HG03520 (cell line): ENCODE results near the gene SP140L.
"Not testable (repeated sequence)": the region's sequence is repeated elsewhere in the genome, so short reads cannot be mapped to it uniquely, and the experiment has no call there.

ENCODE experiments used
- ATAC-seq: cut with Tn5 transposase; IDR thresholded peaks from one replicate; pipeline ENCODE4 v1.9.1; 2021; ENCODE audit warnings: mild to moderate bottlenecking, moderate library complexity; ENCODE audit not compliant: unreplicated experiment

The SP140L gene

DNA sequence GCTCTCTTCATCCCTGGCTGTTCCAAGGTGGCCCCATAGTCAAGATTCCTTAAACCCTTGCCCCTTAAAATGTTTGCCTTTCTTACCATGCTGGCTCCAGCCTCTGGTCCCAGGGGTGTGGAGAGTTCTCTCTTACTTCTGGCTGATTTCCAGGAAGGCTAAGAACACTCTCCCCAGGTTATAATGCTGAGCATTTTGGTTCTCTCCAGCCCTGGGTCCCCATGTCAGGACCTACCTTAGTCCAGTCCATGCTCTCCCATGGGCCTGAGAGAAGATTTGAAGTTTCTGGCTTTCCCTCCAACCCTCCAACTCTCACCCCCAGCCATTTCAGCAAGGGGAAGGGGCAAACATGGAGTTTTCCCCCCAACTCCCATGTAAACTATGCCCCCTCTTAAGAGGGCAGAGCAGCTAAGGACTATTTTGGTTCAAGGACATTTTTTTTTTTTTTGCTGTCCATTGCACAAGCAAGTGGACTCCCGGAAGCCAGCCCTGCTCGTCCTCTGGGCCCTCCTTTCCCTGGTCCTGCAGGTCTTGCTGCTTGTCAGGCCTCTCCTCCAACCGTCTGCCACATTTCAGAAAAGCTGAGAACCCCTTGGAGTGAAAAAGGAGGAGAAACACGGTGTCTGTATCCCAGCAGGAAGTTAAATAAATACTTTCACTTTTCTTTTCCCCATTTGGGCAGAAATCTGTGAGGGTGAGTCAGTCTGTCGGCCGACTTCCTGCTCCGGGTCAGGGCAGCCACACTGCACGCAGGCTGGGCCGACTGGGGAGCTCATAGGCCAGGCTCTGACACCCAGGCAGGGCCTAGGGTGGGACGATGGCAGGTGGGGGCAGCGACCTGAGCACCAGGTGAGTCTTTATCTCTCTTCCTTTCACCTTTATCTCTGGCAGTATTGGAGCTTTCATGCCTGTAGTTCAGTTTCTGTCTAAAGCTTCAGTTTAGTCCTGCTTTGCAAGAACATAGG is at the start of gene SP140L:
Gene SP140L, plus strand, starts transcription at position 741 of the 965 bp plus-strand sequence. Its CDS starts 77 bp downstream, at position 818.
- peak; percentile 76 for ATAC-seq

DNA sequence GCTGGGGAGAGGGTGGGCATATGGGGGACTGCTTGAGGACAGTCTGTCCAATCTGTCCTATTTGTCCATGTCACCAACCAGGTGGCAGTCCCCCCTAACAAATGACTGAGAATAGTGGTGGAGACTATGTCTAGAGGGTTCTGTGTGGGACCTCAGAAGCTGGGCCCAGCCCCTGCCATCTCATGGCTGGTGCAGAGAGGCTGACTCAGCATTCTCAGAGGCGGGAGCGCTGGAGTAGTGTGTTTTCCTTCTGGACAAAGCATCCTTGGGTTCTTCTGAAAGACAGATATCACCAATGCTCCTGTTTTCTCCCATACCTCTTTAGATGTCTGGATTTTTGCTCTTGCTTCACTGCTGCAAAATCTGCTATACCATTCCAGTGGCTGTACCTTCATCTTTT is 44.1 kb upstream of the SP140L start:
- ATAC-seq: no peak

DNA sequence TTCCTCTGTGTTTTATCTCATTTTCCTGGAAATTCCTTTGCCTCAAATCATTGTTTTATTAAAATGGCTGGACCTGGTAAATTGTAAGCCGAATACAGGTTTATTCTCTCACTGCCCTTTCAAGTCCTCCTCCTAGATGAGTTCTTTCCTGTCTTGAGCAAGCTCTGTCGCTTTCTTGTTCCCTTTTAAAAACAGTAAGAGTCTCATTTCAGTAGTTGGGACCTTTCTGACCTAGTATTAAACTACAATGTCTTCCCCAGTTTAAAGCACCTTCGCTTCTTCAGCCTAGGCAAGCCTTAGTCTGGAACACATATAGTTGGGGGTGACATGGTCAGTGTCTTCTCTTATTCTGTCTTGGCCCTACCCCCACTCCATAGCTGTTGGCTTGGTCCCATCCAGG is 40.9 kb upstream of the SP140L start:
- no peak for ATAC-seq

DNA sequence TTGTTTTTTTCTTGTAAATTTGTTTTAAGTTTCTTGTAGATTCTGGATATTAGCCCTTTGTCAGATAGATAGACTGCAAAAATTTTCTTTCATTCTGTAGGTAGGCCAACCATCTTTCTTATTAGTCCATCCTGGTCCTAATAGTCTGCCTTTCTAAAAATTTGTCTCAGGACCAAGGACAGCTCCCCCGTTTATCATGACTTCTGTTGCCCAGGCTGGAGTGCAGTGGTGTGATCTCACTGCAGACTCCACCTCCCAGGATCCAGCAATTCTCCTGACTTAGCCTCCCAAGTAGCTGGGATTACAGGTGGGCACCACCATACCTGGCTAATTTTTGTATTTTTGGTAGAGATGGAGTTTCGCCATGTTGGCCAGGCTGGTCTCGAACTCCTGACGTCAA is 37.7 kb upstream of the SP140L start:
- ATAC-seq: not testable (repeated sequence)

DNA sequence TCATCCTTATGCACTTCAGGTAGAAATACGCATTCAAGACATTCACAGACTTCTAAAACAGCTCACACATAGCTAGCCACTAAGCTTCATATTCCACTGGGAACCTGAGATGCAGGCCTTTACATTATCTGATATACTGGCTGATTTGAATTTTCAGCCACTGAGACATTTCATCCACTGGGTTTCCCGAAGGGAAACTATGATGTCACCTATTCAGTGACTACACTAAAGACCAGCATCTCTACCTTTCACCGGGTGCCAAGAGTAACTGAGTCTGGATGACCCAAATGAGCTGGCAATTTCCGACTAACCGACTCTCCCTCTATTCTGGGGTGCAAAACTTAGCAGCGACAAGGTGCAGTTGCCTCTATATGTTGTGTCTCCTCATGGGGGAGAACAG is 31.8 kb upstream of the SP140L start:
- ATAC-seq: no peak

DNA sequence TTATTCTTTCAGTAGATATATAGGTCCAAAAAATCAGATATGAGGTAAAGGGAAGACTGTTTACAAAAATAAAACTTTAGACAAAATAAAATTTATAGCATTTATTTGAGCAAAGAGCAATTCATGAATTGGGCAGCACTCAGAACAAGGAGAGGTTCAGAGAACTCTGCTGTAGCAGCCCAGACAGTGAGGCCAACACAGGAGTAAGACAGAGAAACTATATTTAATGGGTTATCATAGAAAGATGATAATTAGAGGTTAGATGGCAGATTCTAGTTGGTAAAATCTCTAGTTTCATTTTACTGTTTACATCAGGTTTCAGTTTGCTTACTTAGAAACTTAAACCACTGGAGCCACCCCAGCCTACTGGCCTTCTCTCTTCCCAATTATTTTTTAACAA is 30.1 kb upstream of the SP140L start:
- no peak for ATAC-seq

DNA sequence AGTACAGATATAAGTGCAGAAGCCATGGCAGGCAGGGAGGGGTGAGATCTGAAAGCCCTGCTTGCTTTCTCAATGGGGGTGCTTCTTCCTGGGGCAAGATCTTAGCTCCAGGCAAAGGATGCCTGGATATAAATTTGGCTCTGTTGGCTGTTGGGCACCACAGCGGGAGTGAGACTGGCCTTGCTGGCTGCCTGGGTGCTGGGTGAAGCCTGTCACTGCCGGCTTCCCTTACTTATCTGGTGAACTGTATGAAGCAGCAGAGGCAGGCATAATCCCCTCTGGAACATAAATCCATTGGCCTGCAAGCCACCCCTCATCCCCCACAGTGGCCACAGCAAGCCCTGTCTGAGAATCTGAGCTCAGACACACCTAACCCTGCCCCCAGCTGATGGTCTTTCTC is 27.4 kb upstream of the SP140L start:
- ATAC-seq: no peak

DNA sequence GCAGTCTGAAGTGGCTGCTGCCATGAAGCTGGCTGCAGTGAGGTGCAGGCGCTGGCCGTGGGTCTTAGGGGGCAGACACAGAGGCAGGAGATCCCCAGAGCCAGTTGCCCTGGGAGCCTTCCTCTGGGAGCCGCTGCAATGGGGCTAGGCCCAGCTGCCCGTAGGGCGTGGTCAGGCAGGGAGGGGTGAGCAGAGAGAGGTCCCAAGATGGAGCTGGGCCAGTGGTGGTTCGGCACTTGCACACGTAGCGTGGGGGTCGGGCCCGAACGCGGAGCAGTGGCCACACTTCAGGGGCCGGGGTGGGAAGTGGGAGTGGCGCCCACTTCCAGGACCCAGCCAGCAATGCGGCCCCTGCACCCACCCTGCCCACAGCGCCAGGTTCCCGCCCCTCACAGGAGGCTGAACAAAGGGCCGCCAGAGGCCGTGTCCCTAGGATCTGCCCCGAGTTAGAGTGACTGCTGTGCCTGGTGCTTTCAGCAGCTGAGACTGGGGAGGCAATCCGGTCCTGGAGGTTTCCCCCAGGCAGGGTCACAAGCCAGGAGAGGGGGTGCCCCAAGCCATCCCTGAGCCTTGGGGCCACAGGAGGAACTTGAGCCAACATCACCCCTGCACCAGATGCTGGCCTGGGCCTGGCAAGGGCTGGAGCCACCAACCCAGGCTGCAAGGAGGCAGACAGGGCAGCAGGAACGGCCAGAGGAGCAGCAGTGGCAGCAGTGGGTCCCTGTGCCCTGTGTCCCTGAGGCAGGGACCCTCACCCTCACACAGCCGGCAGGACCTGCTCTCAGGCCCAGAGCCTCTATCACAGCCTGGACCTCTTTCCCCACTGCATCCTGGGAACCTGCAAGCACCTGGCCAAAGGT is 21.3 kb upstream of the SP140L start:
- no peak for ATAC-seq

DNA sequence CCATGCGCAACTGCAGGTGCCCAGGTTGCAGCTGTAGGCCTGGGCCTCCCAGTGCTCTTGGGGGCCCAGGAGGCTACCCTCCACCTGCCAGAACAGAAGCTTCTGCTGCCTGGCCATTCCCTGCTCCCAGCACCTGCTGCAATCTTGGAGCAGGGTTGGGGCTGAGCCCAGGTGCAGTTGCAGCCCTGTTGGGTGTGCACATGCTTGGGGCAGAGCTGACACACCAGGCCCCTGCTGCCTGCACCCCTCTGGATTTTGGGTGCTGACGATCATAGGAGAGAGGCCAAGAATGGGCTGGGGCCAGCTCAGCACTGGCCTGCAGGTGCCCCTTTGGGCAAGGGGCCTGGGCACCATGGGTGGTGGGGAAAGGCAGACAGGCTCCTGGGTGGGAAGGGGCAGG is 20.5 kb upstream of the SP140L start:
- no peak for ATAC-seq

DNA sequence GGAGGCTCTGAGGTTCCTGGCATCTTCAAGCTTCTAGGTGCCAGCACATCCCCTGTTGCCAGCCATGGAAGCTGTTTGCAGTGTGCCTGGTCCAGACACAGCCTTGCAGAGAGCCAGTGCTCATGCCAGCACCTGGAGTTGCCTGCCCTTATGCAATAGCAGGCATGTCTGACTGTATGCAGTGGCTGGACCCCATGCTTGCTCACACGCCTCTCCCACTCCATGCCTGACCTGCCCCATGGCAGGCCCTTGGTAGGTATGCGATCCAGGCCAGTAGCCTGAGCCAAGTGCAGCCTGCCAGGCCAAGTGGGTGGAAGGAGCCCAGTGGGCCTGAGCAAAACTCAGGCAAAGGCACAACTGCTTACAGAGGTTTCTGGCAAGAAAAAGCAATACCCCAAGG is 19.5 kb upstream of the SP140L start:
- no peak for ATAC-seq

DNA sequence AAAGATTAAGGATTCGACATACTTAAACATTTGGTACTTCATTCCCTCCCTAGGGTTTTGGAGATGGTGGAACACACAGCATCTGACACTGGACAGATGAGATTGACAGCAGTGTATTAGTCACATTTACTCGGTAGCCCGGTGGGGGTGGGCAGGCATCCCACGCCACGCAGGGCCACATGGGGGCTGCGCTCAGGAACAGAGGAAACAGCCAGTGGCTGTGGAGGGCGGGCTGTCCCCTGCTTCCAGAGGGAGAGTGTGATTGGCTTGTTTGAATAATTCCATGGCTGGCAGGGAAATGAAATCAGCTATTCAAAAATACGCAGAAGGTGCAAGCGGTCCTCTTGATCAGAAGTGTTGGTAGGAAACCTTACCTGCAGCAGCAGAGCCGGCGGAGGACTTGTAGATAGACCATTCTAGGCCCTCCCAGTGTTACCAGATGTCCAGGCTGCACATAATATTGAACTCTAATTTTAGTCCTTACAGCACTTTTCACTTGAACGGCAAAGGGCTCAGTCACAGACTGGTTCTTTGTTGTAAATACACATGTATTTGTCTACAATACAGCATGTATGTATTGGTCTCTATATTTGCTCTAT is 18.5 kb upstream of the SP140L start:
- ATAC-seq: no peak

DNA sequence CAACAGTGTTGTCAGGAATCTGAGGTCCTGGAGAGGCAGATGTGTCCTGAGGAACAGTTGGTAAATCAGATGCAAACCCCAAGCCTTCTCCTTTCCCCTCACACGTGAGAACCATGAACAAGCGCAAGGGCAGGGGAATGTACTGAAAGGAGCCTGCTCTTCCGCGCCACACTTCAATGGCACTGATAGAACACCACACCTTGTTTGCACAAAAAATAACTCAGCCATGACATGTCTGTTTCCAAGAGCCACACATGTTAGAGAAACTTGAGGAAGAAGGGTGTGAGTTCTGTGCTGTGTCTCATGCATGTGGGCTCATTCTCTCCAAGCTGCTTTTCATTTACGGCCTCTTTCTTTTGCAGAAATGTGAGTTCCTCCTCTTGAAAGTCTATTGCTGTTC is 16.2 kb upstream of the SP140L start:
- not testable (repeated sequence) for ATAC-seq

DNA sequence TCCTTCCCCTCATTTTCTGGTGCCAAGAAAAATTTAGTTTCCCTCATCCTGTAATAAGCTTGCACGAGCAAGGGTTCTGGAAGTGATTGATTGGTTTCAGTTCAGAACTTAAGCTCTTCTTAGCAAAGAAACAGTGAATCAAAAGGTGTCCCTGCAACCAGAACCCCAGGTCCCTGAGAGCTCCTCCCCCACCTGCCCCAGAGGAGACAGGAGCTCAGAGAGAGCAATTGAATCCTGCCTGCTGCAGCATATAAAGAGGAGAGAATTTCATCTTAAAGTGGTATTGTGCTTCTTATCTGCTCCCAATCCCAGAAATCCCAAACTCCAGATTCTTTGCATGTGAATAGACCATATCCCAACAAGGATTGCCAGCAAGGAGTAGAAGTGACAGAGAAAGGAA is 15.4 kb upstream of the SP140L start:
- not testable (repeated sequence) for ATAC-seq

DNA sequence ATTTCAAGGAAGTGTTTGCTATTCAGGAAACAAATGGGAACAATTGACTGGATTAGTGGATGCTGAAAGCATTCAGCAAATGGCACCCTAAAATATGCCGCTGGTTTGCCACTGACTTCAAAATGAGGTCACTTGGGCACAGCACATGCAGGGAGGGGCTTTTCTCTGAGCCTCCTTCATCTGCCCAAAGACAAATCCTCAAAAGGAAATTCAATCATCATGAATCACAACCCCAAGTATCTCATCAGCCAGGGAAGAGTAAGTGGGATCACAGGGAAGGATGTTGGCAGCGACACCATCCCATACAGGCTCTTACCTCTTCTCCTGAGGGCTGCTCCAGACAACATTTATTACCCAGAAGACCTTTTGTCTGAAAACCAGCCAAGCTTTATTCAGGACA is 14.4 kb upstream of the SP140L start:
- ATAC-seq: no peak

DNA sequence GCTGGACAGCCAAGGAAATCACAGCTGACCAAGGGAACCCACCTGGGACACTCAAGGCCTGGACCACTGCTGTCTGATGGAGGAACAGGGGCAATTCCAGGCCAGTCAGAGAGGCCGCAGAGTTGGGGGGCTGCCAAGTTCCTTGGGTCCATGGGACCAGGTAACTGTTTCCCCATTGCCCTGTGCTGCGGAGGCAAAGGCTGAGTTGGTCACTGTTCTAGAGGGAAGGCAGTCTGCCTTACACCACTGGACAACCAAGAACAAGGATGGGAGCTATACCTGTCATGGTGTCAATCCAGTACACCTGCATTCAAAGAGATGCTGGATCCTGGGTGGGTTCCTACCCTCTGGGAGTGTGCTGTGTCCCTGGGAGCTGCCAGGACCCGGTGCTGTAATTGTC is 9.6 kb upstream of the SP140L start:
- ATAC-seq: no peak

DNA sequence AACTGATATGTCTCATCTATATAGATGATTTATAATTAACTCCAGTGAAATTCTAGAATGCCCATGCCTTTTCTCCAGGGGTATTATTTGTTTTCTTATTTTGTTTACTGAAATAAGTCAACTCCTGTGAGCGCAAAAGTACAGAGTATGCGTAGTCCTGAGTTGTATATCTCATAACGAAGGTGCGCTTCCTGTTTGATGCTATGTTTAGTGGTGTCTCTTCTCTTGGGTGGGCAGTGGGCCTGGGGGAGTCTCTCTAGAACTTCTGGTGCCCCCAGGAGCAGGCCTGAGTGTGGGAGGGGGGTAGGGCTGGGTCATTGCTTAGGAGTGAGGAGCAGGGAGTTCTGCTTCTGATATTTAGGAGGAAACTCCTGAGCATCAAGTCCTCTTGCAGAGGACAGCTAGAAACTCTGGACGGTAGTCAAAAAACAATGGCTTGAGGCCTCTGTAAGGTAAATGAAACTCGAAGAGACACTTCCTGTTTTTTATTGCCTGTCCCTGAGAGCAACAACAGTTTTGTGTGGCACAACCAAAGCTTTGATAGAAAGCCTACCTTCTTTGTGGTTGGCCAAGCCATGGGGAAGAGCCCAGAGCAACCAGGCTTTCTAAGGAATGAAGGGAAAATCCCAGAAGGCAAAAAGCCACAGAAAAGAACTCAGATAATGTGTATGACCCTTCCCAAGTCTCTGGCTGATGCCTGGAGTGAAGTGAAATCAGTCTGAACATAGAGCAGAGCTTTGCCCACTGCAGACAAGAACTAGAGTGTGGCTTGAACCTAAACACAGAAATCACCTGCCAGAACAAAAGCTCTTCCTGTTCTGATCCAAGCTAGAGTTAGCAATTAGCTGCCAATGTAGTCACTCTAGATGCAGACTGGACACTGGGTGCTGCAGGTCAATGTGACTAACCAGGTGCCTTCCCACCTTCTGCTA is 8.5 kb upstream of the SP140L start:
- no peak for ATAC-seq

DNA sequence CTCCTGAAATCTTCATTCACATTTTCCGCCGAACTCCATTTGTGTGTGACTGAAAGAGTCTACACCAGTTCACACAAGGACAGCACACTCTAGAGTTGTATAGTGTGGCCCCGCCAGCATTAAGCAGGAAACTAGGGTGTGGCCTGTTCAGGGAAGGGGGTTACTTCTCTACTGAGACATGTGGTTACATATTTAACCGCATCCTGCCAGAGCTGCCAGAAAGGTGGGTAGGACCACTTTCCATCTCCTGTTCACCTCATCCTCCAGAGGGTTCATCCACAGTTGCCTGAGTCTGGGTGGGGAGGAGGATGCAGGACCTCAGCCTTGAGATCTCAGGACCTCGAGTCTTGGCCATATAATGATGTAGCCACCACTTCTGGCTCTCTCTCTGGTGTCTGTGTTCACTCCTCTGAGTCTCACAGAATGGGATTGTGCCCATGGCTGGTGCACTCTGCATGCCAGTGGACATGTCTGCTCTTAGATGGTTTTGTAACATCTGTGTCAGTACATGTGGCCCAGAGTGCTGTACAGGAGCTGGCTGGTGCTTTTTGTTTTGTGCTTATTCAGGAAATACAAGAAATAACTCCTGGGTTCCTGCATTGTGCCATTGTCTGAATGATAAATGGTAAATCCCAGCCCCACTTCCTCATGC is 7.7 kb upstream of the SP140L start:
- ATAC-seq: peak; percentile 74

DNA sequence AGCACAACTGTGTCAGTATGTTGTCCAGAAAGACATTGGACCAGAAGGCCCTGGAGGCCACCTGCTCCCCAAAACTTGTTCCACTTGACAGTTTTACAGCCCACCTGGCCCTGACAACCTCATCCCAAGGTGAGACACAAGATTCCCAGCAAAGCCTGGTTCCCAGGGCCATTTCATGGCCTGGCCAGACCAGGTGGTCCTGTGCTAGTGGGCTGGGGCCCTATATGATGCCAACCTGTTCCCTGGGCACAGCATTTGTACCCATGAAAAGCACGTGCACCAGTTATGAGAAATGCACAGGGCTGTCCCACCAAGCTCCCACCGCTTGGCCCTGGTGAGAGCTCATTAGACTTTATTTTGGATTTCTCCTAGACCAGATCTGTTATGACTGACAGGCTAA is 6.0 kb upstream of the SP140L start:
- ATAC-seq: no peak

DNA sequence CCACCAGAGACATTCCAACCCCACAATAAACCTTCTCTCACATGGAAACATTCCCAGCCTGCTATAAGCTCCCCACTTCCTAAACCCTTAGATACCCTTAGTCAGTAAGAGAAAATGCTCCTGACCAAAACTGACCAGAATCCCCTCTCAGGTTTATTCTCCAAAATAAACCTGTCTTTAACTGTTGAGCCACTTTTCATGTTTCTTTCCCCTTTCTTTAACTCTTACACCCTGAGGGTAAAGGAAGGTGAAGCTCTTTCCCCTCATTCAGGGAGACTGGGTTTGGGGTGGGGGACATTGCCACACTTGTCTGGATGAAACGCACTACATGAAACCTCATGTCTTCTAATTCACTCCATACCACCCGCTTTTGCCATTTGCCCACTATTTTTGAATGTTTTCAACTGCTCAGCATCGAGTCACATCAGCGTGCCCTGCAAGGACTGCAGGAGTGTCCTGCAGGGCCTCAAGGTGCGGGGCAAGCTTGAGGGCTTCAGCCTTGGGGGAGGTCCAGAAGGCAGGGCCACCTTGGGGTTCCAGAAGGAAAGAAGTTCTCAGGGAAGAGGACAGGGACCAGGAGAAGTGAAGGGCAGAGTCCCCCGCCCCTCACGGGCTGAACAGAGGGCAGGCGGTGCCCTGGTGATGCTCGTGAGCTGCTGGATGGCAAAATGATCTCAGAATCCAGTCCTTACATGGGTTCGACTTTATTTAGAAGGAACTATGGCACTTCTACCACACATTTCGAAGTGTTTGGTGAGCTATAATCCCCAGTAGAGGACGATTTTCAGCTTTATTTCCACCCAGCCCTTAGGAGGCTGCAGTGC is 4.2 kb upstream of the SP140L start:
- no peak for ATAC-seq
